A673 (cell line): ENCODE measurements around the gene SPAG16.

Experiments
- EZH2 ChIP-seq: fragments of 200-600 bp; sonication (generic); IDR thresholded peaks from 2 replicates; pipeline ENCODE4 v1.6.1; 2017; ENCODE audit warnings: borderline replicate concordance, low read depth, mild to moderate bottlenecking, mixed read lengths, antibody characterized with exemption, low read length; ENCODE audit not compliant: poor library complexity, severe bottlenecking
- TF ChIP-seq, protein P1 (sequence below): fragments of 300-800, 200-600 bp; sonication (generic); conservative IDR thresholded peaks from 2 replicates; pipeline ENCODE4 v1.5.1; 2017; ENCODE audit warnings: low read depth, mild to moderate bottlenecking, antibody characterized with exemption, low read length, moderate library complexity, mixed read lengths

DNA sequence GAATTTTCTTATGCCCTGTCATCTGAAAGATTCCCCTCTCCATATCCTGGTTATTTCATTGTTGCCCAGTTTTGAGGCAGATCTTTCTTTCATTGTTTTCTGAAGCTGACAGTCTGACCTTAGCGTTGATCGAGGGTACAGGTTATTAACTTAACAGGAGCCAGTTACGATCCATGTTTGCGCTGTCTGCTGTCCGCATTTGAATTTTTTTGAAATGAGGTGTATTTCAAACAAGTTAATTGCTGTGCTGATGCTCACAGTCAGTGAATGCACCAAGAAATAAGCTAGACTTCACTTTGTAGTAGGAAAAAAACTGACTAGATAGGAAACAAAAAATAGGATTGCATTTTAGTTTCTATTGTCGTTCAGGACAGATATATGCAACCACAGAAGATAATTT is 34.8 kb upstream of the SPAG16 start:
- TF ChIP-seq EZH2: no peak
- TF ChIP-seq, protein P1, sequence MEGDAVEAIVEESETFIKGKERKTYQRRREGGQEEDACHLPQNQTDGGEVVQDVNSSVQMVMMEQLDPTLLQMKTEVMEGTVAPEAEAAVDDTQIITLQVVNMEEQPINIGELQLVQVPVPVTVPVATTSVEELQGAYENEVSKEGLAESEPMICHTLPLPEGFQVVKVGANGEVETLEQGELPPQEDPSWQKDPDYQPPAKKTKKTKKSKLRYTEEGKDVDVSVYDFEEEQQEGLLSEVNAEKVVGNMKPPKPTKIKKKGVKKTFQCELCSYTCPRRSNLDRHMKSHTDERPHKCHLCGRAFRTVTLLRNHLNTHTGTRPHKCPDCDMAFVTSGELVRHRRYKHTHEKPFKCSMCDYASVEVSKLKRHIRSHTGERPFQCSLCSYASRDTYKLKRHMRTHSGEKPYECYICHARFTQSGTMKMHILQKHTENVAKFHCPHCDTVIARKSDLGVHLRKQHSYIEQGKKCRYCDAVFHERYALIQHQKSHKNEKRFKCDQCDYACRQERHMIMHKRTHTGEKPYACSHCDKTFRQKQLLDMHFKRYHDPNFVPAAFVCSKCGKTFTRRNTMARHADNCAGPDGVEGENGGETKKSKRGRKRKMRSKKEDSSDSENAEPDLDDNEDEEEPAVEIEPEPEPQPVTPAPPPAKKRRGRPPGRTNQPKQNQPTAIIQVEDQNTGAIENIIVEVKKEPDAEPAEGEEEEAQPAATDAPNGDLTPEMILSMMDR: no peak
